ENCODE data around the gene ARHGAP22.

DNA sequence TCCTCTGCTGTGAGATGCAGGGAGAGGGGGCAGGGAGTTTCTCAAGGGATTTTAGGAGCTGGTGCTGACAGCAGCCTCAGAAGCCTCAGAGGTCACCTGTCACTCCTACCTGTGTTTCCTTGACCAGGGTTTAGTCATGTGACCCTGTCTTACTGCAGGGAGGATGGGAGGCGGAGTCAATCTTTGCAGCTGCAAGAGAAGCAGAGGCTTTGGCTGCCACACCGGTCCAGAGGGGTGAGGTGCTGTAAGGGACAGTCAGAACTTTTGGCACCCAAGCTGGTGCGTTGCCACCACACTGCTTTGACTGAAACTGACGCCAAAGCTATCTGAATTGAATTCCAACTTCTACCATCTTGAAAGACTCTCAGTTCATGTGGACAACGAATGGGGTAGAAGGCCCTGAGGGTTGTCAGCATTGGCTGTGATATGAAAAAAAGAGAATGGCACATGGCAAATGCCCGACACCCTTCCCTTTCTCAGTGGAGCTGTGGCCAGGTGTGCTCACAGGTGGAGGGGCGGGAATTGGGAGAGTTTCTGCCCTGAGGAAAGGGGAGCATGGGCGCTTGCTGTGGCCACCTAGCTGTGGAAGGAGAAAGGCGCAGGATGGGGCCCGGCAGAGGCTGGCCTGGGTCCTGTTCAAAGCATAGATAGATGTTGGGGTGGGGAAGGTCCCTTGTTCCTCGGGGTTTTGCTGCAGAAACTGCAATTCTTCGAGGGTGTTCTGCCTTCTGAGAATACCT lies 69.3 kb downstream of the ARHGAP22 start:
- TF ChIP-seq REST (IDR thresholded peaks at IDR 0.05; ENCODE audit: insufficient read depth in 1 of 2, low read depth in 2 of 2, low read length in 2 of 2) = no peak
- no peak for TF ChIP-seq POLR2AphosphoS5 (IDR thresholded peaks at IDR 0.05; ENCODE audit: low read depth, low read length)

Data from PFSK-1 (cell line).